ENCODE data around the gene APOL5. TPM values are rescaled to one million over a fixed set of nuclear protein-coding genes. Genes with fewer than 3 reads are reported as not detected.

Gene APOL5, protein sequence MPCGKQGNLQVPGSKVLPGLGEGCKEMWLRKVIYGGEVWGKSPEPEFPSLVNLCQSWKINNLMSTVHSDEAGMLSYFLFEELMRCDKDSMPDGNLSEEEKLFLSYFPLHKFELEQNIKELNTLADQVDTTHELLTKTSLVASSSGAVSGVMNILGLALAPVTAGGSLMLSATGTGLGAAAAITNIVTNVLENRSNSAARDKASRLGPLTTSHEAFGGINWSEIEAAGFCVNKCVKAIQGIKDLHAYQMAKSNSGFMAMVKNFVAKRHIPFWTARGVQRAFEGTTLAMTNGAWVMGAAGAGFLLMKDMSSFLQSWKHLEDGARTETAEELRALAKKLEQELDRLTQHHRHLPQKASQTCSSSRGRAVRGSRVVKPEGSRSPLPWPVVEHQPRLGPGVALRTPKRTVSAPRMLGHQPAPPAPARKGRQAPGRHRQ
- total RNA-seq (2022; extraction: Qiagen RNA extraction; ENCODE audit: low read depth), result not detected in 5 replicates

DNA sequence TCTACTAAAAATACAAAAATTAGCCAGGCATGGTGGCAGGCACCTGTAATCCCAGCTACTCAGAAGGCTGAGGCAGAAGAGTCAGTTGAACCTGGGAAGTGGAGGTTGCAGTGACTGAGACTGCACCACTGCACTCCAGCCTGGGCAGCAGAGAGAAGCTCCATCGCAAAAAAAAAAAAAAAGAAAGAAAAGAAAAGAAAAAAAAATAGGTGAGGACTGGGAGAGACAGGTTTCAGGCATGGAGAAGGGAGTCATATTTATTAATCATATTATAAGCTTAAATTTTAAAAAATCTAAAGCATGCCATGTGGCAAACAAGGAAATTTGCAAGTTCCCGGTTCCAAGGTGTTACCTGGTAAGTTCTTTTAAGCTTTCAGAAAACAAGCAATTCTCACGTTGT is at the start of gene APOL5:
Gene APOL5 (plus strand): TSS at position 301 of the 400 bp plus-strand sequence. CDS start 0 bp downstream, at position 301.

Other genes starting within 250 kb of the APOL5 start
- 0.80 to 1.1 TPM (median 0.95 TPM) in 5 replicates for gene RASD2, start 177.0 kb upstream of the APOL5 start, total RNA-seq (2022; extraction: Qiagen RNA extraction; ENCODE audit: low read depth)
- 6.3 to 8.6 TPM (median 7.7 TPM) in 5 replicates for gene MB, start 100.5 kb upstream of the APOL5 start, total RNA-seq (2022; extraction: Qiagen RNA extraction; ENCODE audit: low read depth)
- 1.4 to 1.8 TPM (median 1.6 TPM) in 5 replicates for gene APOL6, start 69.4 kb upstream of the APOL5 start, total RNA-seq (2022; extraction: Qiagen RNA extraction; ENCODE audit: low read depth)